T-cell (primary cell): ENCODE results near the gene ZYG11B. TPM values are rescaled to one million over a fixed set of nuclear protein-coding genes. Genes with fewer than 3 reads are reported as not detected.
A peak's percentile ranks its signal among the peaks of the same experiment; 100 is the strongest.
"Not testable (repeated sequence)": the region's sequence is repeated elsewhere in the genome, so short reads cannot be mapped to it uniquely, and the experiment has no call there.

Experiments used
- ATAC-seq, 4 experiments: fragments of 200-7000 bp in 3 of 4; fragments of 150-1000 bp in 1 of 4; cut with Tn5 transposase; replicated peaks in 1 of 4; 1 replicate in 3 of 4; 2 replicates in 1 of 4; pipeline ENCODE4 v1.10.0; 2021; ENCODE audit warnings: moderate library complexity in 3 of 4, mild to moderate bottlenecking in 2 of 4, moderate number of reproducible peaks in 1 of 4
- CTCF ChIA-PET, 2 donors: fragments of 300-600 bp; sonication (Branson Sonifier 250); formaldehyde crosslinking; loops; one replicate each; lab custom pipeline; 2022; ENCODE audit warnings: antibody characterized with exemption in 2 of 2; lab: Charles Lee
- POLR2A ChIA-PET, 2 donors: fragments of 300-600 bp; sonication (Branson Sonifier 250); formaldehyde crosslinking; loops; one replicate each; lab custom pipeline; 2022; ENCODE audit warnings: antibody characterized with exemption in 2 of 2; lab: Charles Lee
- DNase-seq, 35 experiments: peaks; one replicate each; pipeline versions ENCODE4 v3.0.0 to v3.0.0-alpha.2; 2013 to 2023
- H3K27ac ChIP-seq: one replicate; pipeline ENCODE4 v1.5.1; 2013; ENCODE audit warnings: low read length
- H3K27me3 ChIP-seq, 2 experiments: replicated peaks in 1 of 2; 1 replicate in 1 of 2; 2 replicates in 1 of 2; pipeline versions ENCODE4 v1.6.1 to v1.7.0; 2013; ENCODE audit warnings: low read length in 1 of 2, mixed read lengths in 1 of 2; ENCODE audit not compliant: control insufficient read depth in 2 of 2, insufficient read depth in 2 of 2; ENCODE audit errors: extremely low read depth in 1 of 2
- H3K36me3 ChIP-seq, 2 donors: 1 replicate in 1 of 2; 2 replicates in 1 of 2; pipeline versions ENCODE4 v1.6.1 to v1.7.0; 2013; ENCODE audit warnings: low read length in 1 of 2; ENCODE audit not compliant: control insufficient read depth in 2 of 2, insufficient read depth in 1 of 2; ENCODE audit errors: extremely low read depth in 1 of 2
- H3K4me1 ChIP-seq, 2 experiments: 1 replicate in 1 of 2; 2 replicates in 1 of 2; pipeline versions ENCODE4 v1.6.1 to v1.7.0; 2013; ENCODE audit warnings: low read length in 2 of 2, mixed read lengths in 1 of 2; ENCODE audit not compliant: insufficient read depth in 2 of 2, control insufficient read depth in 1 of 2; ENCODE audit errors: extremely low read depth in 1 of 2
- H3K4me3 ChIP-seq, 2 donors: 1 replicate in 1 of 2; 2 replicates in 1 of 2; pipeline versions ENCODE4 v1.5.1 to v1.7.0; 2013; ENCODE audit warnings: mild to moderate bottlenecking in 2 of 2, low read length in 1 of 2, moderate library complexity in 1 of 2; ENCODE audit not compliant: control insufficient read depth in 1 of 2; ENCODE audit errors: extremely low read depth in 1 of 2
- H3K9me3 ChIP-seq: 2 replicates; pipeline ENCODE4 v1.7.0; 2013
- H3K27ac Mint-ChIP-seq, 2 donors: one replicate each; pipeline ENCODE4 v1.8.0; 2020 to 2021; ENCODE audit warnings: mild to moderate bottlenecking in 2 of 2, mixed read lengths in 2 of 2
- H3K27me3 Mint-ChIP-seq, 2 donors: one replicate each; pipeline ENCODE4 v1.8.0; 2021 to 2022; ENCODE audit warnings: mixed read lengths in 2 of 2
- H3K36me3 Mint-ChIP-seq: one replicate; pipeline ENCODE4 v1.8.0; 2021; ENCODE audit warnings: mixed read lengths
- H3K4me1 Mint-ChIP-seq, 3 donors: one replicate each; pipeline ENCODE4 v1.8.0; 2020 to 2022; ENCODE audit warnings: mixed read lengths in 3 of 3, mild to moderate bottlenecking in 1 of 3
- H3K4me3 Mint-ChIP-seq, 3 donors: one replicate each; pipeline ENCODE4 v1.8.0; 2020 to 2022; ENCODE audit warnings: mild to moderate bottlenecking in 3 of 3, mixed read lengths in 3 of 3, moderate library complexity in 3 of 3
- H3K9me3 Mint-ChIP-seq, 3 donors: one replicate each; pipeline ENCODE4 v1.8.0; 2020 to 2022; ENCODE audit warnings: mixed read lengths in 3 of 3
- WGBS: methylation state at CpG from one replicate; pipeline ENCODE4 v1.1.5; 2013; ENCODE audit warnings: missing lambda C conversion rate; ENCODE audit not compliant: insufficient coverage; 5-methylcytosine and 5-hydroxymethylcytosine counted together
- total RNA-seq, 35 experiments: library from RNA in 6 of 35; stranded (reverse) in 6 of 35; fragments of 120-200 nt in 1 of 35; gene quantifications; one replicate each; pipeline versions ENCODE4 v1.2.1 to v1.2.4 and lab custom pipeline; 2013 to 2026

The ZYG11B gene
- total RNA-seq, 5 donors from 2014 or later (not counting 1 experiment from before 2014, with no cell fraction given), result 16.6 to 22.2 (median 20.1) TPM

DNA sequence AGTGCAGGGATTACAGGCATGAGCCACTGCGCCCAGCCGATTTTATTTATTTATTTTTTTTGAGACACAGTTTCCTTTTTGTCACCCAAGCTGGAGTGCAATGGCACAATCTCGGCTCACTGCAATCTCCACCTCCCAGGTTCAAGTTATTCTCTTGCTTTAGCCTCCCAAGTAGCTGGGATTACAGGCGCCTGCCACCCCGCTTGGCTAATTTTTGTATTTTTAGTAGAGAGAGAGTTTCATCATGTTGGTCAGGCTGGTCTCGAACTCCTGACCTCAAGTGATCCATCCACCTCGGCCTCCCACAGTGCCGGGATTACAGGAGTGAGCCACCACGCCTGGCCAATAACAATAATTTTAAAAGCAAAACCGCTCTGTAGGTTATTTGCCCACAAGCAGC, 112.9 kb downstream of the ZYG11B start:
- WGBS, result 89% methylated on average over 6 of the region's 10 CpGs

DNA sequence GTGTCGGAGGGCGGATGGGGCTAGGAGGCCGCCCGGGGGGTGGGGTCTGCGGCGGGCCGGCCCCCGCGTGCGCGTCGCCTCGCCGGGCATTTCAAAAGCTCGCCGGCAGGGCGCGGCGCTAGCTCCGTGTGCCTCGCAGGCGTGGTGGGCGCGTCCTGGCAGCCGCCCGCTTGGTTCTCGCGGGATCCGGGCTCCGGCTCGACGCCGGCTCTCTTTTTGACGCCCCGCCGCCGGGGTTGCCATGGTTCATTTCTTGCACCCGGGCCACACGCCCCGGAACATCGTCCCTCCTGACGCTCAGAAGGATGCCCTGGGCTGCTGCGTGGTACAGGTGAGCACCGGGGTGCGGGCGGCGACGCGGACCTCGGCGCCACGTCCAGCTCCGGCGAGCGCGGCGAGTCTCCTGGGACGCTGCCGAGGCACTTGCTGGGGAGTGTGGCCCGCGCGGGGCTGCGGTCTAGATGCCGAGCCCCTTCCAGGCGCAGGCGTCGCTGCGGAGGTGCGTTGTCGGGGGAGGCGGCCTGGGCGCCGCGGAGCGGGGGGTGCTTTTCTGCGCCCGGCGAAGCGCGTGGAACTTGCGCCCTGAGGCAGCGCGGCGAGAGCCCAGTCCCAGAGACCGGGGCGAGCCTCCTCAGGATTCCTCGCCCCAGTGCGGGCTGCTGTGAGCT, 116.5 kb downstream of the ZYG11B start, which contains the start of gene ZYG11A:
Gene ZYG11A (plus strand): TSS at position 118 of the 668 bp plus-strand sequence. CDS start 124 bp downstream, at position 242.
- Mint-ChIP-seq H3K4me1 (peaks cover 0 to 10% (median 7%) of the 10 kb centered on the region in 3 donors), H3K4me3 (peak within 1 kb of the TSS; percentile 47 to 78 (median 53)), H3K36me3 (no peaks in the 10 kb centered on the region), H3K9me3 (no peaks in the 10 kb centered on the region), H3K27ac (no peak within 1 kb of the TSS), H3K27me3 (peaks cover 15 to 34% of the 10 kb centered on the region in 2 donors)
- Histone ChIP-seq H3K27ac (no peak within 1 kb of the TSS), H3K36me3 (no peaks in the 10 kb centered on the region), H3K9me3 (no peaks in the 10 kb centered on the region), H3K27me3 (peaks cover 6 to 41% of the 10 kb centered on the region in 2 experiments), H3K4me1 (peaks cover 0 to 11% of the 10 kb centered on the region in 2 experiments), H3K4me3 (peak within 1 kb of the TSS; percentile 40 to 71)
- DNase-seq (peak; percentile 38 to 80 (median 66)), ATAC-seq (peak; percentile 96 to 97 (median 96))
- ChIA-PET POLR2A (interaction anchor here in 1 of 2 donors (0.6 kb wide), 1 partner anchor 11 kb away, joined by 3 read pairs; no protein-coding TSS in a partner anchor), CTCF (interaction anchor here in 1 of 2 donors (0.7 kb wide), 1 partner anchor 17 kb away, joined by 3 read pairs; no protein-coding TSS in a partner anchor)
- WGBS, result 6% methylated on average over 78 of the region's 88 CpGs

More for the DNA sequence above, 112.9 kb downstream of the ZYG11B start:
- CTCF ChIA-PET, H3K4me1 Mint-ChIP-seq, H3K27ac ChIP-seq, H3K4me3 ChIP-seq, DNase-seq, H3K36me3 Mint-ChIP-seq, H3K4me3 Mint-ChIP-seq, H3K9me3 ChIP-seq, POLR2A ChIA-PET, H3K36me3 ChIP-seq, H3K9me3 Mint-ChIP-seq, H3K27ac Mint-ChIP-seq, ATAC-seq: not testable (repeated sequence)
- peaks cover 4 to 35% of the 10 kb centered on the region in 2 experiments for H3K27me3 ChIP-seq
- H3K27me3 Mint-ChIP-seq, result peaks cover 20 to 27% of the 10 kb centered on the region in 2 donors
- H3K4me1 ChIP-seq, result peaks cover 0 to 11% of the 10 kb centered on the region in 2 experiments

DNA sequence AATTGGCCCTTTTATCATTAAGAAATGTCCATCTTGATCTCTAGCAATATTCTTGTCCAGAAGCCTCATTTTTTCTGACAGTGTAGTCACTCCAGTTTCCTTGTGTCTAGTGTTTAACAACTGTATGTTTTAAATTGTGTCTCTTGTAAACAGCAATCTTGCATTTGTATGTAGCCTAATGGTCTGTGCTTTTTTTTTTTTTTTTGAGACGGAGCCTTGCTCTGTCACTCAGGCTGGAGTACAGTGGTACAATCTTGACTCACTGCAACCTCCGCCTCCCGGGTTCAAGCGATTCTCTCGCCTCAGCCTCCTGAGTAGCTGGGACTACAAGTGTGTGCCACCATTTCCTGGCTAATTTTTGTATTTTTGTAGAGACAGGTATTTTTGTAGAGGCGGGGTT, 118.9 kb downstream of the ZYG11B start:
- H3K4me3 Mint-ChIP-seq, POLR2A ChIA-PET, H3K27ac ChIP-seq, H3K9me3 ChIP-seq, H3K27ac Mint-ChIP-seq, H3K4me1 Mint-ChIP-seq, CTCF ChIA-PET, DNase-seq, H3K4me3 ChIP-seq, ATAC-seq, H3K9me3 Mint-ChIP-seq, H3K36me3 Mint-ChIP-seq, H3K36me3 ChIP-seq: not testable (repeated sequence)
- Histone ChIP-seq H3K4me1 (peaks cover 0 to 11% of the 10 kb centered on the region in 2 experiments), H3K27me3 (peaks cover 6 to 45% of the 10 kb centered on the region in 2 experiments)
- peaks cover 20 to 36% of the 10 kb centered on the region in 2 donors for H3K27me3 Mint-ChIP-seq
- WGBS, result 70% methylated on average over 4 of the region's 6 CpGs

DNA sequence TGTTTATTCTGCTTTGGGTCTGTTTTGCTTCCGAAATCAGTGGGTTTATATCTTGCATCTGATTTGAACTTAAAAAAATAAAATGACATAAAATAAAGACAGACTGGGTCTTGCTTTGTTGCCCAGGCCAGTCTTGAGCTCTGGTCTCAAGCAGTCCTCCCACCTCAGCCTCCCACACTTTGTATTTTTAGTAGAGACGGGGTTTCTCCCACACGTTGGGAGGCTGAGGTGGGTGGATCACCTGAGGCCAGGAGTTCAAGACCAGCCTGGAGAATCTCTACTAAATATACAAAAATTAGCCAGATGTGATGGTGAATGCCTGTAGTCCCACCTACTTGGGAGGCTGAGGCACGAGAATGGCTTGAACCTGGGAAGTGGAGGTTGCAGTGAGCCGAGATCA, 122.2 kb downstream of the ZYG11B start:
- H3K27me3 Mint-ChIP-seq, result peaks cover 21 to 31% of the 10 kb centered on the region in 2 donors

DNA sequence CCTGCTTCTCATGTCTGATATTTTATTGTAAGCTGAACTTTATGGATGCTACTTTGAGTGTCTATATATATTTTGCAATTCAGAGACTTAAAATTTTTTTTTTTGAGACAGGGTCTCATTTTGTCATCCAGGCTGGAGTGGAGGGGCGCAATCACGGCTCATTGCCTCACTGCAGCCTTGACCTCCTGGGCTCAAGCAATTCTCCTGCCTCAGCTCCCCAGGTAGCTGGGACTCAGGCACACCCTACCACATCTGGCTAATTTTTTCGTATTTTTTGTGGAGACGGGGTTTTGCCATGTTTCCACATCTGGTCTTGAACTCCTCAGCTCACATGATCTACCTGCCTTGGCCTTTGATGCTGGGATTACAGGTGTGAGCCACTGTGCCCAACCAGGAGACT, 124.7 kb downstream of the ZYG11B start:
- H3K36me3 ChIP-seq, result no peaks in the 10 kb centered on the region

More for the DNA sequence above, 122.2 kb downstream of the ZYG11B start:
- CTCF ChIA-PET, result no interaction called here
- Mint-ChIP-seq H3K36me3 (no peaks in the 10 kb centered on the region), H3K9me3 (no peaks in the 10 kb centered on the region), H3K4me3 (no peak overlapping the region), H3K27ac (no peak overlapping the region), H3K4me1 (peaks cover 0 to 7% (median 1%) of the 10 kb centered on the region in 3 donors)
- POLR2A ChIA-PET, result no interaction called here
- Histone ChIP-seq H3K27me3 (peaks cover 3 to 36% of the 10 kb centered on the region in 2 experiments), H3K36me3 (no peaks in the 10 kb centered on the region), H3K9me3 (no peaks in the 10 kb centered on the region), H3K27ac (no peak overlapping the region), H3K4me1 (peaks cover 0 to 2% of the 10 kb centered on the region in 2 experiments), H3K4me3 (no peak overlapping the region)
- DNase-seq, result no peak
- ATAC-seq, result no peak
- no CpG with 5 or more reads among the region's 5 CpGs for whole genome bisulfite sequencing

DNA sequence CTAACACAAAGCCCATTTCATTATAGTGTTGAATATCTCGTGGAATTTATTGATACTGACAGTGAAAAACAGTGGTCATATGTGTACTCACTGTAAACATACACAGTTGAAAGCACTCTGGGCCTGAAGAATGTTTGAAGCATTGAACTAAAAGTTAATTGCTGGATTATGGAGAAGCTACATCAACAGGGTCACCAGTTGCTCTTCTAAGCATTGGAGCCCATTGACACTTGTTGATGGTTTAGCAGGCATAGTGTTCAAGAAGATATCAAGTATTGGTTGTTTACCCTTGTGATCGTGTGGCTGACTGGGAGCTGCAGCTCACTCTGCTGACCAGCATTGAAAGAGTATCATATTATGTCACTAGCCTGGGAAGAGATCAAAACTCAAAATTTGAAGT, 126.6 kb downstream of the ZYG11B start:
- no peak overlapping the region for H3K4me3 ChIP-seq
- no peak for ATAC-seq
- DNase-seq, result no peak
- H3K36me3 ChIP-seq, result no peaks in the 10 kb centered on the region
- Mint-ChIP-seq H3K27ac (no peak overlapping the region), H3K4me1 (no peaks in the 10 kb centered on the region), H3K36me3 (no peaks in the 10 kb centered on the region), H3K27me3 (peaks cover 9% of the 10 kb centered on the region in 2 donors), H3K4me3 (no peak overlapping the region), H3K9me3 (no peaks in the 10 kb centered on the region)
- no peaks in the 10 kb centered on the region for H3K9me3 ChIP-seq
- ChIA-PET POLR2A (no interaction called here), CTCF (no interaction called here)
- no CpG with 5 or more reads among the region's 2 CpGs for WGBS
- H3K27me3 ChIP-seq, result peaks cover 0 to 18% of the 10 kb centered on the region in 2 experiments
- H3K27ac ChIP-seq, result no peak overlapping the region
- no peaks in the 10 kb centered on the region for H3K4me1 ChIP-seq

More for the DNA sequence above, 124.7 kb downstream of the ZYG11B start:
- Mint-ChIP-seq H3K27me3 (peaks cover 9 to 16% of the 10 kb centered on the region in 2 donors), H3K36me3 (no peaks in the 10 kb centered on the region), H3K9me3 (no peaks in the 10 kb centered on the region), H3K4me3 (no peak overlapping the region), H3K27ac (no peak overlapping the region), H3K4me1 (no peaks in the 10 kb centered on the region)
- ChIA-PET POLR2A (no interaction called here), CTCF (no interaction called here)
- Histone ChIP-seq H3K9me3 (no peaks in the 10 kb centered on the region), H3K4me1 (no peaks in the 10 kb centered on the region), H3K27me3 (peaks cover 0 to 26% of the 10 kb centered on the region in 2 experiments), H3K27ac (no peak overlapping the region), H3K4me3 (no peak overlapping the region)
- no CpG with 5 or more reads among the region's 4 CpGs for WGBS
- ATAC-seq (no peak), DNase-seq (no peak)
